HG02623 (cell line): ENCODE data around the gene IGSF3.

ENCODE experiments used
- ATAC-seq: cut with Tn5 transposase; IDR thresholded peaks from one replicate; pipeline ENCODE4 v1.9.1; 2021; ENCODE audit warnings: moderate library complexity; ENCODE audit not compliant: unreplicated experiment

The IGSF3 gene

DNA sequence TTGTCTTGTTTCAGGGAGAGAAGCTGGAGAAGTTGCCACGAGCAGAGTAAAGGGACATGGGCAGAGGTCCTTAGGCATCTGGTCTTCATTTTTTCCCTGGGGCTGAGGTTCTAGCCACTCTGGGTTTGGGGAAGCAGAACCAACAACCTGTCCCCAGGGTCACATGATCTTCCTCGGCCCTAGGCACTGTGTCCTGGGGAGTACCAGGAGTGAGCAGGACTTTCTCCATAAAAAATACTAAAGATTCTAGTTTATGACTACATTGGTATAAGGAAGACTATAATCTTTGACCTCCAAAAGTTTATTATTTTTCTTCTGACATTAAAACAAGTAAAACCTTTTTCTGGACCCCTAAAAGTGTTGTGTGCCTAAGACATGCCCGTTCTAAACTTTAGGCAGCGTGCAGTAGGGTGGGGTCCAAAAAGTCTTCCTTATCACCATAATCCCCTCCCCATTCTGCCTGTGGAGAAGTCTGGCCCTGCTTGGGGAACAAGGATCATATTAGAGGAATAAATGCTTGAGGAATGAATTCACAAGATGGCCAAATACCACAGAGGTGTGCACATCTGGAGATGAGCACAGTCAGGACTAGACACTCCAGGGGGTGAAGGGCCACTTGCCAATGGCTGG lies 19.3 kb upstream of the IGSF3 start:
- ATAC-seq, result no peak

DNA sequence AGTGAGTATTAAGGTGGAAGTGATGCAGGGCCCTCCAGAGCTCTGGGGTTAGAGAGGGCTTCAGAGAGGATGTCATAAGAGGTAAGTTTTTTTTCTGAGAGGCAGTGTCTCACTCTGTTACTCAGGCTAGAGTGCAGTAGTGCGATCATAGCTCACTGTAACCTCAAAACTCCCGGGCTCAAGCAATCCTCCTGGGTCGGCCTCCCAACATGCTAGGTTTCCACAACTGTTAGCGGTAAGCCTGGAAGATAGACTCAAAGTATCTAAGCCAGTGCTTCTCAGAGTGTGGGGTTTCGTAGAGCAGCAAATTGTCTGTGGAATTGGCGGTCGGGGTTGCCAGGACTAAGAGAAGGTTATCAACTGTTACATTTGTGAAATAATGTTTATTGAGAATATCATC lies 18.6 kb upstream of the IGSF3 start:
- no peak for ATAC-seq

DNA sequence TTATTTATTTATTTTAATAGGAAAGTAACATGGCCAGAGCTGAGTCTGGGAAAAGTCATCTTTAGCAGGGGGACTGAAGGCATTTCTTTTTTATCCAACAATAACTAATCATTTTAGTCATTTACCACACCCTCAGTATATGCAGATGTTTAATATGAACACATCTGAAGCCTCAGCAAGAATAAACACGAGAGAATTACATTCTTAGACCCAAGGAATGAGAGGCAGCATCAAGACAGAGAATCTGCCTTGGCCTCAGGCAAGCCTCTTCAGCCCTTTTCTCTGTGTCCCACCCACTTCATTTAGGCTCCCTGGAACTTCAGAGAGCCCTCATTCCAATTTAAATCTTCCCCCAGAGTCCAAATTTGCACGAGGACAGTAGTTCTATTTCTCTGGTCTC lies 17.0 kb upstream of the IGSF3 start:
- ATAC-seq, result no peak

DNA sequence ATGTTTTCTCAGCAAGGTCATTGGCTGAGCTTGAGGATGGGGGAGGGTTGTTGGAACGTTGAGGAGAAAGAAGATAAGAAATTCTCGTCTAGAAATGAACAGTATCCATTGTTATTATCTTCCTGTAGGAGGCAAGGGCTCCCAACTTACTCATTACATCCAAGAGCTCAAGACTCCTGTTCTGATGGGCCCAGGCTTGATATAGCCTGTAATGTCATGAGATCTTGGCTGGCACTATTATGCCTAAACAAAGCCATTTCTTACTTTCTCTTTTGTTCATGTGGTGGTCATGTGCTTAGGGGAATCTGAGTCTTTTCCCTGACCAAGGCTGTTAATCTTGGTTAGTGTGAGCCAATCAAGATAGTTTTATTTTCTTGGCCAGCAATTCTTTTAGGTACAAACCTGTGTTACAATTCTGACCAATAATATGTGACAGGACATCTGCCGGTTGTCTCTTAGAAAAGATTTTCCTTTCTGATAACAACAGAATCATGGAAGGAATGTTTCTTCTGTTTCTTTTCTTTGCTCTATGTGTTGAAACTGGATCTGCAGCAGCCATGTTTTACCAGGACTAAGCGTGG lies 15.2 kb upstream of the IGSF3 start:
- ATAC-seq, result no peak

DNA sequence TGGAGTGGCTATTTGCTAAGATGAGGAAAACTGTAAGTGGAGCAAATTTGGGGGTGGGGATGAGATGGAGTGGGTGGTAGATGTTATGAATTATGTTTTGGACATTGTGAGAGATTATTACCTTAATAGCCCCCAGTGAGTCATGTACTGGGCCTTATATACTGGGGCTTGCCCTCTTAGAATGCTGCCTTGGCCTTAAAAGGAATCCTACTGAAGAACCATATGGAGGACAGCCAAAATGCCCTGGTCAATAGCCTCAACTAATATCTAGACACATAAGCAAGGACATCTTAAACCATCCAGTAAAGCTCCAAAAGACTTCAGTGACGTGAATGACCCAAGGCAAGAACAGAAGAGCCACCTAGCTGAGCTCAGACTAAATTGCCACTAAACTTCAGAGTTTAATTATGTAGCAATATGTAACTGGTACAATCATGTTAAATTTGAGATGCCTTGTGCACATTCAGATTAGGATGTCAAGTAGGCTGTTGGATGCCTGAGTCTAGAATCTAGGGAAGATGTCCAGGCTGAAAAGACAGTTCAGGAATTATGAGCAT lies 13.9 kb upstream of the IGSF3 start:
- ATAC-seq, result no peak

DNA sequence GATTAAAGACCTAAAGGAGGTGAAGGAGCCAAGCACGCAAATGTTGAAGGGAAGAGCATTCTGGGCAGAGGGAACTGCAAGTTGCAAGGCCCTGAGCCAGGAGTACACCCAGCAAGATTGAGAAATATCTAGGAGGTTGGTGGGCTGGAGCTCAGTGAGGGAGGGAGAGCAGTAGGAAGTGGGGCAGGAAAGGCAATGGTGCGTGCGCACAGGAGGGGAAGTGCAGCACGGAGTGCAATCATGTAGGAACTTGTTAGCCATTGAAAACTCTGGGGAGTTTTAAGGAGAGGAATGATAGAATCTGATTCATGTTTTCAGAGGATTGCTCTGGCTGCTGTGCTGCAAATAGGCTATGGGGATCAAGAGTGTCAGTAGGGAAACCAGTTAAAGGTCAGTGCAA lies 13.2 kb upstream of the IGSF3 start:
- no peak for ATAC-seq

DNA sequence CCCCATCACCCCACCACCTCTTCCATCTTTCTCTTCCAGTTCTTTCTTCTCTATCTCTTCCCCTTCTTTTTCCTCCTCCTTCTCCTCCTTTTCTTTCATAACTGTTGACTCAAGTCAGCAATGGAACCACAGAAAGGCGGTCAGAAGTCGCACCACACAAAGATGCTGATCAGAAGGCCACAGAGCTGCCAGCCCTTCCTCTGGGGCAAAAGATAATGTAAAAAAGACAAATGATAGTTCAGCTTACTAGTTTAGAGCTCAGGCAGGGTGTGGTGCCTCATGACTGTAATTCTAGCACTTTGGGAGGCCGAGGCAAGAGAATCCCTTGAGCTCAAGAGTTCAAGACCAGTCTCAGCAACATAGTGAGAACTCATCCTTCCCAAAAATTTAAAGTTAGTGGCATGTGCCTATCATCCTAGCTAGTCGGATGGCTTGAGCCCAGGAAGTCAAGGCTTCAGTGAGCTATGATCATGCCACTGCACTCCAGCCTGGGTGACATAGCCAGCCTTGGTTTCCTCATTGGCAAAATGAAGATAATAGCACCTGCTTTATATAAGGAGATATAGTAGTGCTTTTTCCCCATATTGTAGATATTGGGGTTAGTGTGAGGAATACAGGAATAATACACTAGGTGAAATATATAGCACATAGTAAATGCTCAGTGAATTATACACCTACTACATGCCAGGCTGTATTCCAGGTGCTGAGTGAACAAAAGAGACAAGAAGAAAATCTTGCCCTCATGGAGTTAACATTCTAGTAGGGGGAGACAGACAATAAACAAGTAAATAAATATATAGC lies 12.5 kb upstream of the IGSF3 start:
- no peak for ATAC-seq

DNA sequence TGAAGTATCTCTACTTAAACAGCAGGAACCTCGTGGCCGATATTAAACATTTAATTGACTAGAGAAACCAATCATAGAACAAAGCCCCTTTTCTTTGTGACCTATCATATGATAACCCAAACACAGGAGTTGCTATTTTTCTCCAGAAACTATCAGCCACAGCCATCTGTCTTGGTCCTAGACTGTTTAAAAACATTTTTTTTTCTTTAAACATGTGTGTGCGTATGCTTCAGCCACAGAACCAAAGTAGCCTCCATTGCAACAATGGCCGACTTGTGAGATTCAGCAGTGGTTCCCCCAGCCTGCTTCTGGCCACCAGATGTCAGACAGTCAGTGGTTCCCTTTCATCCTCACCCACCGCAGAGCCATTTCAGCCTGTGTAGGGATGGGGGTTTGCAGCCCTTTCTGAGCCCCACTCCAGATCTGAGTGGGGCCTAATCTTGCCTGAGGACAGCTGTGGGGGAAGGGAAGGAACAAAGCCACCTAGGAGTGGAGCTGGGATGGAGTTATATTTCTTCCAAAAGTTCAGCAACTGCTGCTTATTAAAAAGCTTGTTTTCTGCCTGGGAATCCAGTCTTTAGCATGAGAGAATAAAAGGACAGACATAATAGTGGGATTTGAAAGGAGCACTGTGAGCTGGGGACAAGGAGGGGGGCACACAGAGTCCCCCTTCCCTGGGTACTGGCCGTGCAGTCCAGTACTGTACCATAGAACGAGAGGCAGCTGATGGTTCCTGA lies 11.7 kb upstream of the IGSF3 start:
- ATAC-seq, result no peak

DNA sequence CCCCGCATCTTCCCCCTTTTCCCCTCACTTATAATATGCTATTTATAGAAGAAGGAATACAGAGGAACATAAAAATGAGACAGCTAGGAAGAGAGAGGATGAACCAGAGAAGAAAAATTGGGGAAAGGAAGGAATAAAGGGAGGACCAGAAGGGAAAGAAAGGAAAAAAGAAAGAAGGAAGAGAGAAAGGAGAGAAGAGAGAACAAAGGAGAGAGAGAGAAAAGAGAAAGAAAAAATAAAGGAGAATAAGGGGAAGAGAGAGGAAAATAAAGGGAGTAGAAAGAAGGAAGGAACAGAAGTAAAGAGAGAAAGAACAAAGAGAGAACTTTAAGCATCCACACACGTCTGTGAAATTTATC lies 11.2 kb upstream of the IGSF3 start:
- no peak for ATAC-seq

DNA sequence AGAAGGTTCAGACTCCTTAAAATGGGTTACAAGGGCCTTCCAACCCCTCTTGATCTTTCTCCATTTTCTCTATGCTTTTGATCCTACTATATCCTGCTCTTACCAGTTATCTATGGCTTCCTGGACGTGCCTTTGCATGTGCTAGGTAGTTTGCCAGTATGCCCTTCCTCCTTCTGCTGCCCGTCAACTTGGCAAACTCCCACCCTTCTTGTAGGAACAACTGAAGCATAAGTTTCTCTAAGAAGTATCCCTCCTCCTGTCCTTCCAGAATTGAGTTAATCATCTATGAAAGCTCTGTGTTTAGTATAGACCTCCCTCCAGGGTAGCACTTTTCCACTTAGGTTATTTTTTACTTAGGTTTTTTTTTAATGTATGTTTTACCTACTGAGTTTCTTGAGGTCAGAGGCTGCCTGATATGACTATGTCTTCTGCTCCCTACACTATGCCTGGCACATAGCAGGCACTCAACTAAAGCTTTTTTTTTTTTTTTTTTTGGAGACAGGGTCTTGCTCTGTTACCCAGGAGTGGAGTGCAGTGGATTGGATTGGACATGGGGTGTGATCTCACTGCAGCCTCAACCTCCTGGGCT lies 10.0 kb upstream of the IGSF3 start:
- ATAC-seq, result no peak

DNA sequence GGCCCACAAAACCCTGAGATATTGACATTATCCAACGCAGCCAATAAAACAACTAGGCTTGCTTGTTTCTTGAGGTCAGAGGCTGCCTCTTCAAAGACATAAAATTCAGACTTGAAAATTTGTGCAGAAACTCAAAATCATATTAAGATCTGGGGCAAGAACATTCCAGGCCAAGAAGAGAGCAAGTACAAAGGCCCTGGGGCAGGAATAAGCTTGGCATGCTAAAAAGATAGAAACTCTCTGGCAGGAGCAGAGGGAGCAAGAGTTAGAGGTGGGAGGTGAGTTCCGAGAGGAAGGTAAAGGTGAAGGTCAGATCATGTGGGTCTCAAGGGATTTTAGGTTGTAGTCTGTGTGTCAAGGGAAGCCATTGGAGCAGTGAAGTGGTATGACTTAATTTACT lies 8.8 kb upstream of the IGSF3 start:
- no peak for ATAC-seq

DNA sequence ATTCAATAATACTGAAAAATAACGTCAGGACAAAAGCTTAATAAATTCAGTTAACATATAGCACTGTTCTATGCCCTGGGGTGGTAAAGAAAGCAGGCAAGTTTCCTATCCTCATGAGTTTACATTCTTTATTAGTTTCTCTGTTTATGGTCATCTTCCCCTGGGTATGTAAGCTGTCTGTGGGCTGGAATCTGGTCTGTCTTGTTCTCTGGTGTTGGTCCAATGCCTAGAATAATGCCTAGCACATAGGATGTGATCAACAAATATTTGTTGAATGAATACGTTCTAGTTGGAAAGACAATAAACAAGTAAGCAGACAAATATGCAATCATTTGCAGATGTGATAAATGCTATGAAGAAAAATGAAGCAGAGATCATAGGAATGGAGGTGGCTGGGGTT lies 7.2 kb upstream of the IGSF3 start:
- ATAC-seq, result no peak

DNA sequence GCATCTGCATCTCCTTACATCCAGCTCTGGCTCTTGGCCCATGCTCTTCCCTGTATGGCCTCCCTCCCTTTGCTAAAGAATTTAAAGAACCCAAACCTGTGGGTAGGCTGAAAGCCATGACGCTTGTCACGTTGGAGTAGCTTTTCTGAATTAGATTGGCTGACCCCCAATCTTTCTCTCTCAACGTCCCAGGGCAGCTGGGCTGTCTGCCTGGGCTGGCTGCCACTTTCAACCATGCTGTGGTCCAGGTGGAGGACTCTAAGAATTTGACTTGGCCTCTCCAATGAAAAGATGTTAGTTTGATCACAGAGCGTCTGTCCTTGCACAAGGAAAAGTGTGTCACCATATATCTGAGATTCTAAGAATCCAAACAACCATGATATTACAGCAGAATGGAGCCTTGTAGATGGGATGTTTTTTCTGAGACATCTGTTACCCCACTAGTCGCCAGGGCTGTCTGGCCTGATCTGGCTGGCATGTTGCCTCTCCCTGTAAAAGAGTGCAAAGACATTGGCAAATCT lies 6.5 kb upstream of the IGSF3 start:
- ATAC-seq, result no peak

DNA sequence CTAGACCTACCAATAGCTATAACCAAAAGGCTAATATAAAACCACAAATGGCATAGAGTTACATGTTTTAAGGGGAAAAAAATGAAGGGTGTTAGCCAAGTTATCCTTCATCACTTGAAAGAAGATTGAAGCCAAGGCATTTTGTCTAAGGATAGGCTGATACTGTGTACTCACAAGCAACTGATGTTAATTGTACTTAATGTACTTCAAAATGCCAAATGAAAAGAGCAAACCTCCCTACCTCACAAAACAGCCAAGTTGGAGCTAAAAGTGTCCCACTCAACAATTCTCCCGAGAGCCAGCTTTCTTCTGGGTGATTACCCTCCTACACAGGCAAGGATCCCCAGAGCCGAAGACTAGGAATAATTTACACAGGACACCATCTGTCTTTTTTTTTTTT lies 4.4 kb upstream of the IGSF3 start:
- no peak for ATAC-seq

DNA sequence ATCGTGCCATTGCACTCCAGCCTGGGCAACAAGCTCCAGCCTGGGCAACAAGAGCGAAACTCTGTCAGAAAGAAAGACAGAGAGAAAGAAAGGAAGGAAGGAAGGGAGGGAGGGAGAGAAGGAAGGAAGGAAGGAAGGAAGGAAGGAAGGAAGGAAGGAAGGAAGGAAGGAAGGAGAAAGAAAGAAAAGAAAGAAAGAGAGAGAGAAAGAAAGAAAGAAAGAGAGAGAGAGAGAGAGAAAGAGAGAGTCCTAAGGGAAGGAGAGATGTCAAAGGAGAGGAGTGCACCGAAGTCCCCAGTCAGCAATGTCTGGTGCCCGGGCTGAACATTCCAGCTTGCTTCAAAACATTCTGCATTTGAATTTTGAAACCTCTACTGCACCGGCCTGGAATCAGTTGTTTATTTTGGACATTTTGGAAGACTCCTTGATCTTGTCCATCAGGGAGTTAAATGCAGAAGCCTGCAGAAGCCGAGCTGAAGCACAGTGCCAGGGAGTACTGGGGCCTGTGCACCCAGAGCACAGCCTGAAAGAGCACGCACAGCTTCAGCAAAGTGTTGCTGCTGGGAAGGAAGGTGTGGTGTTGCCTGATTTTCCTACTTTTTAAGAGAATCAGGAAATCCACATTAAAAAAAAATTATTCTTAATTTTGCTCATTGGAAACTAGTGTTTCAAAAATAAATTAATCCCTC lies 3.7 kb upstream of the IGSF3 start:
- ATAC-seq, result no peak

DNA sequence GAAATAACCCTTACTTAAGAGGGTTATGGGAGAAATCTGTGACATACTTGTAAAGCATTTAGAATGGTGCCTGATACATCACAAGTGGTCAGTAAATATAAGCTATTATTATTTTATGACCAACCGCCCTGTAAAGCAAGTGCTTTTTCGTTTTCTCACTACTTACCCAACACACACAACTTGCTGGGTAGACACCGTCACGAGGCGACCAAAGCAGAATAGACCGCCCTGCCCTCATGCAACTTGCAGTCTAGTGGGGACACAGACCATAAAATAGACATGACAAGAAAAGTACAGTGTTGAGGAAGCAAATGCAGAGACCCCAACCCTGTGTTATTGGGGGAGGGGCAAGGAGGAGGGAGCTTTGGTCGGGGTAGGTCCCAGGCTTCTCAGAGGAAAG lies 744 bp upstream of the IGSF3 start:
- ATAC-seq, result no peak

DNA sequence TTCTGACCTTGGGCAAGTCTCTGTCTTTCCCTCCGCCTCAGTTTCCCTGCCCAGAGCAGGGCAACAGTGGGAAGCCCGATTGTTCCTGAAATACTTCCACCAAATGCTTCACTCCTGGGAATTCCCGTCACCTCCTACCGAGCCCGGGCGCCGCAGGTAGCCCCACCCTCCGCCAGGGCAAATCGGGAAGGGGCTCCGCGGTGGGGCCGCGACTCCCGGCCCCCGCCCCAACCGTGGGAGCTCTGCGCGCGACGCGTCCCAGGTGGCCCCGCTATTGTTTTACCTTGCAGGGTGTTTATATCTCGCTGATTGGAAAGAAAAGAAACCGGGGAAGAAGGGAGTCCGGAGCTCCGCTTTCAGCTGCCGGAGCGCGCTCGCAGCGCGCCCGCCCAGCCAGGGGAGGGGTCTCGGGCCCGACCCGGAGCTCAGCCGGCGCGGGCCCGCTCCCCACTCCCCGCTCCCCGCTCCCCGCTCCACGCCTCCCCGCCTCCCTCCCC lies 407 bp downstream of the IGSF3 start:
- no peak for ATAC-seq

DNA sequence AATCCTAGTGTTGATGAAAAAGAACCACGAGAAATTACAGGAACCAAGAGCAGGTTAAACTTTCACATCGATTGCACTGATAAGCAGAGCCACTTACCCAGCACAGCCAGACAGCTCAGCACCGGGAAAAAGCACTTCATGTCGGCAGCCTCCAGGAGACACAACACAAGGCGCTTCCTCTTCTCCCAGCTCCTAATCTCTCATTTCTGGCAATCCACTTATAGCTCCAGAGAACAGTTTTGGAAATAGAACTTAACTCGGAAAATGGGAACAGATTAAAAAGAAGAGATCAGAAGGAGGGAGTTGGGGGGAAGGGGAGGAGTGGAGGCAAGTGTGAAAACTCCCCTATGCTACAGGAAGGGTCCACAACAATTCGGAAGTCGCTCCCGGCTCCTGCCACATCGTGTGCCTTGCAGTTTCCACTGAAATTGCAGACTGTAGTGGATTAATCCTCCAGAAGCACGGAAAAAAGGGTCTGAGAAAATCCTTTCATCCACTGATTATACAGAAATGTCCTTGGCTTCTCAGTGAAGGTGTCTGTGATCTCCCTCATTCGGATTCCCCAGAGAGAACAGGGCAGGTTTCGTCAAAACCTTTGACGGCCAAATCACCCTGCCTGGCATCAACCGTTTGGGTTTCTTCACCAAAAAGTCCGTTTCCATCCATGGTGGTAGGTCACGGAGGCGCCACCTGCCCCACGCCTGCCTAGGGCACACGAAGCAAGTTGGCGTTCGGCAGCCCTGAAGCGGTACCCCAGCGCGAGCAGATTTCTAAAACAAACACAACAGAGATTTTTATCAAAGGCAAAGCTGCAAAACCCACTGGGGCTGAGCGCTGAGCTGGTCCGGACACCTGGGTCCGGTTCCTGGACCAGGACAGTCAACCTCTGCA lies 1.1 kb downstream of the IGSF3 start:
- no peak for ATAC-seq

DNA sequence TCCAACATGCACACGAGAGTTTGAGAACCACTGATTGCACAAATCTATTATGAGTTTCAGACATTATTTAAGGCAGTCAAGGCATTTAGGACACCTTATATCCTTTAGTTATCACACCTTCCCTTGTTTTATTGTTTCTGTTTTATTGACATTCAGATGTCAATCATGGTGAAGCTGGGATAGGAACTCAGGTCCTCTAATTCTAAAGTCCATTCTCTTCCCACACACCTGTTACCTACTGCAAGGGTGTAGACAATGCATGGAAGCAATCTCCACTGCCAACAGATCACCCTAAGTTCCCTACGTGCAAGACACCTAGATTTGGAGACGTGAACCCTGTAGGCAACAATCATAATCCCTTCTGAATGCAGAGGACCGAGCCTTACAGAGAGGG lies 2.6 kb downstream of the IGSF3 start:
- no peak for ATAC-seq
